Large intestine (tissue), 3 donors: ENCODE data around the gene AFAP1. TPM values are rescaled to one million over a fixed set of nuclear protein-coding genes. Genes with fewer than 3 reads are reported as not detected.

Source experiments
- DNase-seq, 2 donors: peaks; one replicate each; pipeline versions ENCODE4 v3.0.0 to v3.0.0-alpha.2; 2013
- H3K27ac ChIP-seq: one replicate; pipeline ENCODE4 v1.5.1; 2013; ENCODE audit warnings: low read length
- H3K27me3 ChIP-seq: 2 replicates; pipeline ENCODE4 v1.6.1; 2013; ENCODE audit warnings: low read length; ENCODE audit not compliant: control insufficient read depth, insufficient read depth
- H3K36me3 ChIP-seq: 2 replicates; pipeline ENCODE4 v1.6.1; 2013; ENCODE audit warnings: low read length; ENCODE audit not compliant: control insufficient read depth, insufficient read depth
- H3K4me1 ChIP-seq: one replicate; pipeline ENCODE4 v1.6.1; 2013; ENCODE audit warnings: low read length; ENCODE audit not compliant: control insufficient read depth, insufficient read depth
- H3K4me3 ChIP-seq: one replicate; pipeline ENCODE4 v1.5.1; 2013; ENCODE audit warnings: low read length
- H3K9me3 ChIP-seq: one replicate; pipeline ENCODE4 v1.6.1; 2013; ENCODE audit warnings: mild to moderate bottlenecking, low read depth, low read length, moderate library complexity; ENCODE audit not compliant: control insufficient read depth
- WGBS: methylation state at CpG from one replicate; pipeline ENCODE4 v1.1.5; 2013; ENCODE audit warnings: low lambda C conversion rate; ENCODE audit not compliant: insufficient coverage; 5-methylcytosine and 5-hydroxymethylcytosine counted together
- polyA plus RNA-seq: library from polyadenylated mRNA; unstranded; fragments of 120-200 nt; gene quantifications from one replicate; pipeline ENCODE4 v1.2.1, GENCODE V29; 2013

Gene AFAP1
- polyA plus RNA-seq, 1 donor = 19.3 TPM

DNA sequence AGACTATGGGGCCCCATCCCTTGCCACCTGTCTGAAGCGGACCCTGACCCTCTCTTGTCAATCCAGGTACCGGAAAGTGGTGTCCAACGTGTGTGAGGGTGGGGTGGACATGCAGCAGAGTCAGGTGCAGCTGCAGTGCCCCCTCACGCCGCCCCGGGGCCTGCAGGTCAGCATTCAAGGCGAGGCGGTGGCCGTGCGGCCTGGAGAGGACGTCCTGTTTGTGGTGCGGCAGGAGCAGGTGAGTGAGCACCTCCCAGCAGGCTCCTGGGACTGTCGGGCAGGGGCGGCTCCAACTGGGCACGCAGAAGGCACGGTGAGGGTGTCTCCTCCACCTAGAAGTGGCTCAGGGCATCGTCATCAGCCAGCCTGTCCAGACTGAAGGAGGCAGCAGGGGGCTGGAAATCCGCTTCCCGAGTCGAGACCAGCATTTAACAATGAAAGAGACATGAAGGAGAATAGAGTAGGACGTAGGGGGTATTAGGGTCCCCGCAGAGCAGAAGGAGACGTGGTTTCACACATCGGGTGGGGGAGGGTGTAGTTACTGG is 221.6 kb downstream of the AFAP1 start:
- no peak overlapping the region for H3K4me3 ChIP-seq
- no peak for DNase-seq
- H3K36me3 ChIP-seq = no peaks in the 10 kb centered on the region
- H3K27me3 ChIP-seq = peaks cover 22% of the 10 kb centered on the region
- peaks cover 3% of the 10 kb centered on the region for H3K4me1 ChIP-seq
- no peak overlapping the region for H3K27ac ChIP-seq
- 64% methylated on average over 4 of the region's 24 CpGs for WGBS
- peaks cover 7% of the 10 kb centered on the region for H3K9me3 ChIP-seq

DNA sequence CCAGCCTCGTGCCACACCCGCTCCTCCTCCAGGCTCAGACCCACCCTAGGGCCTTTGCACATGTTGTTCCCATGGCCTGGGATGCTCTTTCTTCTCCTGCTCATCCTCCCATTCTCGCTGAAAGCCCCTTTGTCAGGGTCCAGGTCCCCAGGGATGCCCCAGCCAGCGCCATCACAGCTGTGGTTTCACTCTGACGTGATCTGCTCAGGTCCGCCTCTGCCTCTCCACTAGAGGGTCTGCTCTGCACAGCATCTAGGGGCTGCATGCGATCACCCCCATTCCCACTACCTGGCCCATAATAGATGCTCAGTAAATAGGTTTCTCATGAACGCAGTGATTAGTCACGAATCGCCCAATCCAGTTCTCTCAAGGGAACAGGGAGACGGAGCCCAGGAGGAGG is 222.5 kb downstream of the AFAP1 start:
- Histone ChIP-seq H3K4me1 (peaks cover 3% of the 10 kb centered on the region), H3K27me3 (peaks cover 17% of the 10 kb centered on the region), H3K9me3 (peaks cover 7% of the 10 kb centered on the region), H3K27ac (no peak overlapping the region), H3K4me3 (no peak overlapping the region), H3K36me3 (no peaks in the 10 kb centered on the region)
- 100% methylated on average over 1 of the region's 11 CpGs for WGBS
- no peak for DNase-seq

DNA sequence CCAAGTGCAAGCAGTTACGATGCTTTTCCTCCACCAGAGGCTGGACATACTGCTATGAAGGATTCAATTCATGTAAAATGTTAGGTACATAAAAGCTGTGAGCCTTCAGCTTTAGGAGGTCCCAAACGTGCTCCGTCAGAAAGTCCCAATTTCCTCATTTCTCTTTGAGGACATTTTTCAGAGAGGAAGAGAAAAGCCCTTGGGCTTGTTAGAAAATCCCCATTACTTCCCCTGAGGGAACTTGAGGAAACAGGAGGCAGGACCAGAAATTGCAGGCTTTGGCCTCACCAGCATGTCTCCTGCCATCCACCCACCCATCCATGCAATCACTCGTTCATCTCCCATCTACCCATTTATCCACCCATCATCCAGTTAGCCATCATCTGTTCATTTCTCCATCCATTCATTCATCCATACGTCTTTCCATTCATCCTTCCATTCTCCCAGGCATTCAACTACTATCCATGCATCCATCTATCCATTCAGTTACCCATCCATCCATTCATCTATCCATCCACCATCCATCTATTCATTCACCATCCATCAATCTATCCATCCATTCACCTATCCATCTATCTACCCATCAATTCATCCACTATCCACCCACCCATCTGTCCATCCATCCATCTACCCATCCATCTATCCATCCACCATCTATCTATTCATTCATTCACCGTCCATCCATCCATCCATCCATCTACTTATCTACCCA is 223.5 kb downstream of the AFAP1 start:
- H3K27me3 ChIP-seq = peaks cover 17% of the 10 kb centered on the region
- no peaks in the 10 kb centered on the region for H3K36me3 ChIP-seq
- no peak for DNase-seq
- H3K27ac ChIP-seq = no peak overlapping the region
- peaks cover 7% of the 10 kb centered on the region for H3K9me3 ChIP-seq
- H3K4me1 ChIP-seq = peaks cover 3% of the 10 kb centered on the region
- no peak overlapping the region for H3K4me3 ChIP-seq
- WGBS = 79% methylated on average over 2 of the region's 6 CpGs

DNA sequence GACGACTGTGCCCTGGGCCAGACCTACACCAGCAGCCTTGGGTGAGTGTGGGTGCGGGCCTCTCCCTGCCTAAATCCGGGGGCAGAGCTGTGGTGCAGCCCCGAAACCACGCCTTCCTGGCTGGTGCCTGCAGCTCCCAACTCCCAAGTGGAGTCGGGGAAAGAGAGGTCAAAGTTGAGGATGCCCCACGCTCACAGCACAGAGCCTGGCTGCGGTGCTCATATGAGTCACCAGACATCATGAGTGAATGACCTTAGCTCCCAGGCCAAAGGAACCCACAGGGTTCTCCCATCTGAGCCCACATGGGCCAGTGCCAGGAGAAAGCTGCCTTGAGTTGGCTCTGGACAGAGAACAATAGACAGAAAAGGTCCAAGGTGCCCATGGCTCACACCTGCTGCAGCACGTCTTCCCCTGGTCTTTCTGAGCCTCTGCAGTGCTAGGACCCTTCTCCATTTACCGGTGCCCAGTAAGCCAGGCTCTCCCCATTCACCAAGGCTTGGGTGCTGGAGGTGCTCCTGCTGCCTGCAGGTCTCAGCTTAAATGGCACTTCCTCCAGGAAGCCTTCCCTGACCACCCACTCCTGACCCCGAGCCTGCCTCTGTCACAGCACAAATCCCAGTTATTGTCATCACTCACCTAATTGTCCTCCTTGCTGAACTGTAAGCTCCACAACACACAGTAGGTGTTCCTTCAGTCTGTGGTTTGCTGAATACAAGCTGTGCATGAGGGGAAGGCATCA is 224.2 kb downstream of the AFAP1 start:
- Histone ChIP-seq H3K27me3 (peaks cover 14% of the 10 kb centered on the region), H3K4me1 (peaks cover 3% of the 10 kb centered on the region), H3K9me3 (peaks cover 7% of the 10 kb centered on the region), H3K4me3 (no peak overlapping the region), H3K27ac (no peak overlapping the region), H3K36me3 (no peaks in the 10 kb centered on the region)
- no CpG with 5 or more reads among the region's 11 CpGs for WGBS
- no peak for DNase-seq

DNA sequence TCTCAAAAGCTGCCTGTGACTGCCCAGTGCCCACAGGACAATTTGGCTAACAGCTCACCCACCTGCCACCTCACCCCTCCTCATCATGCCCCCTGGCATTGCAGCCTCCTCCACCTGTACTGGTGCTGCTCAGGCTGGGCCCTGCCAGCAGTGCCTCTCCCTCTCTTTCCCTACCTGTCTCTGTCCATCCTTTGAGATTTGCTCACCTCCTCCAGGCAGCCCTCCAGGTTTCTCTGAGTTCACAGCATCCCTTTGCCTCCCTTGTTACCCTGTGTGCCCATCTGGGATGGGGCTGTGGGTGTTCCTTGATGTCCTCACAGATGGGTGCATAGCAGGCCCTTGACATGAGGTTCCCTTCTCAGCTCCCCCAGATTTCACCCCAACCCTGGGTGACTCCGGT is 224.9 kb downstream of the AFAP1 start:
- peaks cover 8% of the 10 kb centered on the region for H3K27me3 ChIP-seq
- H3K4me1 ChIP-seq = peaks cover 3% of the 10 kb centered on the region
- DNase-seq = no peak
- no CpG with 5 or more reads among the region's 1 CpG for WGBS
- H3K27ac ChIP-seq = no peak overlapping the region
- no peaks in the 10 kb centered on the region for H3K36me3 ChIP-seq
- no peak overlapping the region for H3K4me3 ChIP-seq
- H3K9me3 ChIP-seq = peaks cover 7% of the 10 kb centered on the region

DNA sequence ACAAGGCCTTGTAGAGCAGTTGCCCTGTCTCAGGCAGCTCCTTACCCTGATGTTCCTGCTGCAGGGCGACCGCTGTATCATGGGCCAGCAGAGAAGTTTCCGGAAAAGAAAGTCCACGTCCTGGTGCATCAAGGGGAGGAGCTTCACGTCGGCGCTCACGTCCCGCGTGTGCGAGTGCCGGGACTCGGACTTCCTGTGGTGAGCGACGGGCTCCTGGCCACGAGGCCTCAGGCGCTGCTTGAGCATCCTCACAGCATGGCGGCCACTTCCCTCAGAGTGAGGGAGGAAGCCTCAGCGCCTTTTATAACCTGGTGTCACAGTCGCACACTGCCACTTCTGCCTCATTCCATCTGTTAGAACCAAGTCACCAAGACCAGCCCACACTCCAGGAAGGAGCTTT is 225.5 kb downstream of the AFAP1 start:
- no CpG with 5 or more reads among the region's 20 CpGs for WGBS
- H3K36me3 ChIP-seq = no peaks in the 10 kb centered on the region

DNA sequence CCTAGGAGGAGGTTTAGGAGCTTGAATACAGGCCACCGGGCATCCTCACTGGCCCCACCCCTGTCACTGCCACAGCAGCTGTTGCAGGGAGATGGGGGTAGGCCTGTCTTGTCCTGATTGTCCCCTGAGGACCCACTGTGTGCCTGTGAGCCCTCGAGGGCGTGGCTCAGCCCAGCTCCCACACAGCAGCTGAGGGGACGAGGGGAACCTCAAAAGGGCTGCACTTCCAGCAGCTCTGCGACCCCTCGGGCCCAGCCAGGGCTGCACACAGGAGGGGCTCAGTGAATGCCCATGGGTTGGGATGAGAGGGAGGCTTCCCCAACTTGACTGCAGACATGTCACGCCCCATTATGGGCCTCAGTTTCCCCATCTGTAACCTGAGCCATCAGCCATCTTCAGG is 225.9 kb downstream of the AFAP1 start:
- Histone ChIP-seq H3K27me3 (no peaks in the 10 kb centered on the region), H3K4me1 (no peaks in the 10 kb centered on the region), H3K36me3 (no peaks in the 10 kb centered on the region), H3K4me3 (no peak overlapping the region), H3K27ac (no peak overlapping the region), H3K9me3 (peaks cover 7% of the 10 kb centered on the region)
- DNase-seq = no peak
- no CpG with 5 or more reads among the region's 7 CpGs for WGBS

More for the DNA sequence above, 225.5 kb downstream of the AFAP1 start:
- peaks cover 7% of the 10 kb centered on the region for H3K9me3 ChIP-seq
- peaks cover 4% of the 10 kb centered on the region for H3K27me3 ChIP-seq
- no peak for DNase-seq
- no peaks in the 10 kb centered on the region for H3K4me1 ChIP-seq
- no peak overlapping the region for H3K4me3 ChIP-seq
- H3K27ac ChIP-seq = no peak overlapping the region

DNA sequence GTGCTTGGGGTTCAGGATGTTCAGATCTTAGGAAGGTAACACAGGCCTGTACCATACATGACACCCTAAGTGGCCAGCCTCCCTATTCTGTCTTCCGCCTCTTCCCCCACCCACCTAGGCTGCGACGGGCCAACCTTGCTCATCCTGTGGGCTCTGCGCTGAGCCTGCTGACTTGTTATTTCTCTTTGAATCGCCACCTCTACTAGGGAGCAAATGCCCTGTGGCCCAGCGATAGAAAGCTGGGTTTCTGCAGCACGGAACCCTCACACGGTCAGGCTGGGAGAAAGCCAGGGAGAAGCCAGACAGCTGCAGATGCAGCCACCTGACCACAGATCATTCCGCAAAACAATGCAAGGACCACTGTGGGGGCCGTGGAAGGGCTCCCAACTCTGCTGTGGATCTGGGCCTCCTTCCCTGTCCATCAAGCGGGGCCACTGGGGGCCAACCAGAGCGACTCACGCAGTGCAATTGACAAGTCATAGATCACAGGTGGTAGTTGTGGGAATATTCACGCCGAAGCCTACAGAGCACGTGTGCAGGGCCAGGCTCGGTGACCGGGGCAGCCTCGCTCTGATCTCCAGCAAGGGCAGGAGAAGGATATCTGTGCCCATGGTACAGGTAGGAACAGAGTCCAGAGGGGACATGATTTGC is 227.5 kb downstream of the AFAP1 start:
- Histone ChIP-seq H3K27ac (no peak overlapping the region), H3K9me3 (peaks cover 7% of the 10 kb centered on the region), H3K36me3 (no peaks in the 10 kb centered on the region), H3K27me3 (no peaks in the 10 kb centered on the region), H3K4me3 (no peak overlapping the region), H3K4me1 (no peaks in the 10 kb centered on the region)
- WGBS = no CpG with 5 or more reads among the region's 19 CpGs
- DNase-seq = no peak

DNA sequence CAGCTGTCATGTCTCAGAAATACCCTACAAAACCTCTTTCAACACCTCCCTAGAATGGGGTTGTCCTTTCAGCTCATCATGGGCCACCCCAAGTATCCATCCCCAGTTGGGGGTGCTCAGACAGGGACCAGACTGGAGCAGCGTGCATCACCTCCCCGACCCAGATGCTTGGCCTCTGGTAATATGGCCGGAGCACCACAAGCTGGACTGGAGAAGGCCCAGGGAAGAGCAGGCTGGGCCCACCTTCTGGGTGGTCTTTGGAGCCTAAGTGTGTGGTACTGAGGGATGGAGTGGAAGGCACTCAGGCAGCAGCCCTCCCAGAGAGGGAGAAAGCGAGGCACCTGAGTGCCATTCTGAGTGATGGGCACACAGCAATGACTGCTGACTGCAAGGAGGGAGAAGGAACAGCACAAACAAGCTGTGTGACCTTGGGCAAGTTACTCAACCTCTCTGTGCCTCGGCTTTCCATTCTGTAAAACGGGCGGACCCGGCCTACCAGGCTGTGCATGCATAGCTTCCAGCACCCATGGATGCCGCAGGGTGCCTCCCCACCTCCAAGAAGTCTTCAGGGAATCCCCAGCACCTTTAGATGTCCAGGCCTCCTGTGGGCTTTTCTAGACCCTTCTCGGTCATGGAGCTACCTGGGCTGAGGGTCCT is 228.2 kb downstream of the AFAP1 start:
- WGBS = no CpG with 5 or more reads among the region's 10 CpGs
- H3K27ac ChIP-seq = no peak overlapping the region
- H3K36me3 ChIP-seq = no peaks in the 10 kb centered on the region
- H3K4me1 ChIP-seq = no peaks in the 10 kb centered on the region
- no peak overlapping the region for H3K4me3 ChIP-seq
- H3K9me3 ChIP-seq = peaks cover 7% of the 10 kb centered on the region
- DNase-seq = no peak
- no peaks in the 10 kb centered on the region for H3K27me3 ChIP-seq
